Panc1 (cell line): ENCODE data around the gene CDH23. TPM values are rescaled to one million over a fixed set of nuclear protein-coding genes. Genes with fewer than 3 reads are reported as not detected.

Source experiments
- ATAC-seq: fragments of 200-7000 bp; cut with Tn5 transposase; 2 replicates; pipeline ENCODE4 v1.9.1; 2020; ENCODE audit warnings: mild to moderate bottlenecking, moderate library complexity
- BruUV-seq: library from RNA; stranded (reverse); fragments of 400-500 nt; replicated peaks from 2 replicates; lab custom pipeline; 2021; lab: Mats Ljungman, UMichigan
- CTCF ChIA-PET: fragments of 300-600 bp; sonication (Branson Sonifier 250); formaldehyde crosslinking; loops from one replicate; lab custom pipeline; 2022; ENCODE audit warnings: antibody characterized with exemption; lab: Charles Lee
- POLR2A ChIA-PET: fragments of 300-600 bp; sonication (Branson Sonifier 250); formaldehyde crosslinking; loops from one replicate; lab custom pipeline; 2022; ENCODE audit warnings: antibody characterized with exemption; lab: Charles Lee
- DNase-seq: peaks from one replicate; pipeline ENCODE4 v3.0.0-alpha.2; 2010; ENCODE audit warnings: low read depth, low spot score
- H3K27ac ChIP-seq: 2 replicates; pipeline ENCODE4 v1.5.1; 2011; ENCODE audit warnings: mild to moderate bottlenecking, low read length, inconsistent platforms
- H3K27me3 ChIP-seq: fragments of 200-500 bp; sonication (Bioruptor generic); 2 replicates; pipeline ENCODE4 v1.6.0; 2014; ENCODE audit warnings: low read length, inconsistent platforms; ENCODE audit not compliant: control insufficient read depth, insufficient read depth
- H3K36me3 ChIP-seq: fragments of 200-500 bp; sonication (Bioruptor generic); 2 replicates; pipeline ENCODE4 v1.5.1; 2014; ENCODE audit warnings: inconsistent platforms, mild to moderate bottlenecking, low read length, moderate library complexity; ENCODE audit not compliant: control insufficient read depth, insufficient read depth
- H3K4me1 ChIP-seq: 2 replicates; pipeline ENCODE4 v1.5.1; 2011; ENCODE audit warnings: inconsistent platforms, mild to moderate bottlenecking, low read length, moderate library complexity; ENCODE audit not compliant: control insufficient read depth, insufficient read depth
- H3K4me3 ChIP-seq, 2 experiments: 2 replicates each; pipeline ENCODE4 v1.5.1; 2011 to 2012; ENCODE audit warnings: low read depth in 2 of 2, low read length in 2 of 2, mild to moderate bottlenecking in 2 of 2, inconsistent platforms in 1 of 2, moderate library complexity in 1 of 2
- H3K9me3 ChIP-seq: fragments of 200-500 bp; sonication (Bioruptor generic); 2 replicates; pipeline ENCODE4 v1.5.1; 2014; ENCODE audit warnings: low read depth, mild to moderate bottlenecking, inconsistent platforms, low read length, moderate library complexity; ENCODE audit not compliant: control insufficient read depth, insufficient read depth
- POLR2AphosphoS5 ChIP-seq: IDR thresholded peaks from 2 replicates; pipeline ENCODE4 v1.6.1; 2012; ENCODE audit warnings: mild to moderate bottlenecking, low read depth, low read length, moderate library complexity
- SIN3A ChIP-seq: IDR thresholded peaks from 2 replicates; pipeline ENCODE4 v1.6.1; 2012; ENCODE audit warnings: low read depth, mild to moderate bottlenecking, low read length, moderate library complexity, borderline replicate concordance; ENCODE audit not compliant: insufficient read depth
- TCF7L2 ChIP-seq: IDR thresholded peaks from 2 replicates; pipeline ENCODE4 v1.6.1; 2011; ENCODE audit warnings: mild to moderate bottlenecking, low read depth, low read length, inconsistent platforms
- in situ Hi-C: cut with HindIII; loops from 2 replicates; pipeline ENCODE4 v1.10.0; 2016; ENCODE audit warnings: low sequenced_read_pairs, low pct_unique_long_range_greater_than_20kb
- intact Hi-C: fragments of 100-400 bp; cut with micrococcal nuclease; formaldehyde crosslinking; loops from one replicate; pipeline ENCODE4 v1.10.0; 2022; ENCODE audit not compliant: unreplicated experiment
- total RNA-seq: library from RNA; stranded (reverse); gene quantifications from one replicate; pipeline ENCODE4 v1.2.1, GENCODE V29; 2021; ENCODE audit not compliant: unreplicated experiment
- TF ChIP-seq, protein P1 (sequence below): fragments of 450-650 bp; IDR thresholded peaks from 2 replicates; pipeline ENCODE4 v1.5.1; 2017; ENCODE audit warnings: mild to moderate bottlenecking
- TF ChIP-seq, protein P2 (sequence below), 2 experiments: IDR thresholded peaks; 2 replicates each; pipeline ENCODE4 v1.6.1; 2011 to 2012; ENCODE audit warnings: low read depth in 2 of 2, control low read depth in 1 of 2, low read length in 1 of 2, mild to moderate bottlenecking in 1 of 2, moderate library complexity in 1 of 2; ENCODE audit not compliant: insufficient read depth in 1 of 2

The CDH23 gene
- total RNA-seq, 1 experiment from 2014 or later, result 2.7 TPM

- no peaks in the 10 kb centered on the region for H3K9me3 ChIP-seq
- no peak for ATAC-seq
- DNase-seq, result no peak
- H3K27ac ChIP-seq, result no peak overlapping the region
- TF ChIP-seq, protein P1, sequence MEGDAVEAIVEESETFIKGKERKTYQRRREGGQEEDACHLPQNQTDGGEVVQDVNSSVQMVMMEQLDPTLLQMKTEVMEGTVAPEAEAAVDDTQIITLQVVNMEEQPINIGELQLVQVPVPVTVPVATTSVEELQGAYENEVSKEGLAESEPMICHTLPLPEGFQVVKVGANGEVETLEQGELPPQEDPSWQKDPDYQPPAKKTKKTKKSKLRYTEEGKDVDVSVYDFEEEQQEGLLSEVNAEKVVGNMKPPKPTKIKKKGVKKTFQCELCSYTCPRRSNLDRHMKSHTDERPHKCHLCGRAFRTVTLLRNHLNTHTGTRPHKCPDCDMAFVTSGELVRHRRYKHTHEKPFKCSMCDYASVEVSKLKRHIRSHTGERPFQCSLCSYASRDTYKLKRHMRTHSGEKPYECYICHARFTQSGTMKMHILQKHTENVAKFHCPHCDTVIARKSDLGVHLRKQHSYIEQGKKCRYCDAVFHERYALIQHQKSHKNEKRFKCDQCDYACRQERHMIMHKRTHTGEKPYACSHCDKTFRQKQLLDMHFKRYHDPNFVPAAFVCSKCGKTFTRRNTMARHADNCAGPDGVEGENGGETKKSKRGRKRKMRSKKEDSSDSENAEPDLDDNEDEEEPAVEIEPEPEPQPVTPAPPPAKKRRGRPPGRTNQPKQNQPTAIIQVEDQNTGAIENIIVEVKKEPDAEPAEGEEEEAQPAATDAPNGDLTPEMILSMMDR, result no peak
- TF ChIP-seq SIN3A, result no peak
- TF ChIP-seq POLR2AphosphoS5, result no peak
- TF ChIP-seq, protein P2, sequence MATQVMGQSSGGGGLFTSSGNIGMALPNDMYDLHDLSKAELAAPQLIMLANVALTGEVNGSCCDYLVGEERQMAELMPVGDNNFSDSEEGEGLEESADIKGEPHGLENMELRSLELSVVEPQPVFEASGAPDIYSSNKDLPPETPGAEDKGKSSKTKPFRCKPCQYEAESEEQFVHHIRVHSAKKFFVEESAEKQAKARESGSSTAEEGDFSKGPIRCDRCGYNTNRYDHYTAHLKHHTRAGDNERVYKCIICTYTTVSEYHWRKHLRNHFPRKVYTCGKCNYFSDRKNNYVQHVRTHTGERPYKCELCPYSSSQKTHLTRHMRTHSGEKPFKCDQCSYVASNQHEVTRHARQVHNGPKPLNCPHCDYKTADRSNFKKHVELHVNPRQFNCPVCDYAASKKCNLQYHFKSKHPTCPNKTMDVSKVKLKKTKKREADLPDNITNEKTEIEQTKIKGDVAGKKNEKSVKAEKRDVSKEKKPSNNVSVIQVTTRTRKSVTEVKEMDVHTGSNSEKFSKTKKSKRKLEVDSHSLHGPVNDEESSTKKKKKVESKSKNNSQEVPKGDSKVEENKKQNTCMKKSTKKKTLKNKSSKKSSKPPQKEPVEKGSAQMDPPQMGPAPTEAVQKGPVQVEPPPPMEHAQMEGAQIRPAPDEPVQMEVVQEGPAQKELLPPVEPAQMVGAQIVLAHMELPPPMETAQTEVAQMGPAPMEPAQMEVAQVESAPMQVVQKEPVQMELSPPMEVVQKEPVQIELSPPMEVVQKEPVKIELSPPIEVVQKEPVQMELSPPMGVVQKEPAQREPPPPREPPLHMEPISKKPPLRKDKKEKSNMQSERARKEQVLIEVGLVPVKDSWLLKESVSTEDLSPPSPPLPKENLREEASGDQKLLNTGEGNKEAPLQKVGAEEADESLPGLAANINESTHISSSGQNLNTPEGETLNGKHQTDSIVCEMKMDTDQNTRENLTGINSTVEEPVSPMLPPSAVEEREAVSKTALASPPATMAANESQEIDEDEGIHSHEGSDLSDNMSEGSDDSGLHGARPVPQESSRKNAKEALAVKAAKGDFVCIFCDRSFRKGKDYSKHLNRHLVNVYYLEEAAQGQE (IDR thresholded peaks at IDR 0.05; ENCODE audit: insufficient read depth in 1 of 2, low read depth in 2 of 2, low read length in 1 of 2), result no peak
- TF ChIP-seq TCF7L2, result no peak
- BruUV-seq, result no TSS peak
- no peaks in the 10 kb centered on the region for H3K4me1 ChIP-seq
- no peak overlapping the region for H3K4me3 ChIP-seq
- intact Hi-C loops (no loop called here), in situ Hi-C loops (no loop called here)
- ChIA-PET CTCF (no interaction called here), POLR2A (no interaction called here)
- H3K27me3 ChIP-seq, result peaks cover 6% of the 10 kb centered on the region; the same call in 1 of the 2 replicates
- no peaks in the 10 kb centered on the region for H3K36me3 ChIP-seq
Observed at GRCh38 chr10:71504570-71504969, 107.8 kb downstream of the CDH23 start.

DNA sequence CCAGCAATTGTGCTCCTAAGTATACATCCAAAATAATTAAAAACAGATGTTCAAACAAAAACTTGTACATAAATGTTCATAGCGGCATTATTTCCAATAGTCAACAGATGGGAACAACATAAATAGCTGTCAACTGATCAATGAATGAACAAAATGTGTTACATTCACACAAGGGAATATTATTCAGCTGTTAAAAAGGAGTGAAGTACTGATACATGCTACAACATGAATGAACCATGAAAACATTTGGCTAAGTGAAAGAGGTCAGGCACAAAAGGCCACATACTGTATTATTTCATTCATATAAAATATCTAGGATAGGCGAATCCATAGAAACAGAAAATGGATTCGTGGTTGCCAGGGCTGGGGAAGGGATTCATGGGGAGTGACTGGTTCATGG is 109.1 kb downstream of the CDH23 start:
- intact Hi-C loops, result no loop called here
- H3K27me3 ChIP-seq, result peaks cover 6% of the 10 kb centered on the region; the same call in 1 of the 2 replicates
- CTCF ChIA-PET, result no interaction called here

More for the DNA sequence above, 109.1 kb downstream of the CDH23 start:
- H3K9me3 ChIP-seq, result no peaks in the 10 kb centered on the region
- DNase-seq (no peak), ATAC-seq (no peak)
- in situ Hi-C loops, result no loop called here
- H3K27ac ChIP-seq, result no peak overlapping the region
- H3K4me3 ChIP-seq, result no peak overlapping the region
- no peaks in the 10 kb centered on the region for H3K36me3 ChIP-seq
- TF ChIP-seq, protein P2 (IDR thresholded peaks at IDR 0.05; ENCODE audit: insufficient read depth in 1 of 2, low read depth in 2 of 2, low read length in 1 of 2), result no peak
- no peak for TF ChIP-seq SIN3A
- TF ChIP-seq, protein P1, result no peak
- no peak for TF ChIP-seq TCF7L2
- no peak for TF ChIP-seq POLR2AphosphoS5
- POLR2A ChIA-PET, result no interaction called here
- H3K4me1 ChIP-seq, result no peaks in the 10 kb centered on the region
- no TSS peak for BruUV-seq
